HG03064 (cell line): ENCODE results near the gene PTPRN2.
"Not testable (repeated sequence)": the region's sequence is repeated elsewhere in the genome, so short reads cannot be mapped to it uniquely, and the experiment has no call there.

Source experiments
- ATAC-seq: cut with Tn5 transposase; IDR thresholded peaks from one replicate; pipeline ENCODE4 v1.9.1; 2021; ENCODE audit warnings: low read depth; ENCODE audit not compliant: unreplicated experiment

Gene PTPRN2

DNA sequence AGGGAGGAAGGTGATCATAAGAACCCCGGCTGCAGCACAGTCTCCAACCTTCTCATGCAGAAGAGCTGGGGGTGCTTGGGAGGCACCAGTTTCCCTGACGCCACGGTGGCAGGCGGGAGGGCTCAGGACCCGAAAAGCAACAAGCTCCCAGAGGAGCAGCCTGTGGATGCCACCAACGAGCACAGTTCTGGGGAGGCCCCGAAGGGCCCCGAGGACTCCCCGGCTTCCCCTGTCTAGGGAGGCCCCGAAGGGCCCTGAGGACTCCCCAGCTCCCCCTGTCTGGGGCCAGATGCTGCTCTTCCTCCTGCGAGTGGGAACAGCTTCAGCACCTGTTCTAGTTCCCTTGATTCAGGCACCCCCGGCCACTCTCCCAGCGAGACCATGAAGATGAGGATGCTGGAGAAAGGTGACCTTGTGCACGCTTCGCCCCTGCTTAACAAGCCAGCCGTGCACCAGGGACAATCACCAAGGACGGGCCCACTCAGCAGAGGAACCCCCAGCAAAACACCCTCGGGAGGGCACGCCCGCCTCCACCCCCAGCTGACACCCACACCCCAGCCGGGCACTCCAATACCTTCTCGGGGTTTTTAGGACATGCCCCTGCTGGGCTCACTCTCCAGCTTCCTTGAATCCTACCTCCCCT lies 112.5 kb downstream of the PTPRN2 start:
- ATAC-seq, result no peak

DNA sequence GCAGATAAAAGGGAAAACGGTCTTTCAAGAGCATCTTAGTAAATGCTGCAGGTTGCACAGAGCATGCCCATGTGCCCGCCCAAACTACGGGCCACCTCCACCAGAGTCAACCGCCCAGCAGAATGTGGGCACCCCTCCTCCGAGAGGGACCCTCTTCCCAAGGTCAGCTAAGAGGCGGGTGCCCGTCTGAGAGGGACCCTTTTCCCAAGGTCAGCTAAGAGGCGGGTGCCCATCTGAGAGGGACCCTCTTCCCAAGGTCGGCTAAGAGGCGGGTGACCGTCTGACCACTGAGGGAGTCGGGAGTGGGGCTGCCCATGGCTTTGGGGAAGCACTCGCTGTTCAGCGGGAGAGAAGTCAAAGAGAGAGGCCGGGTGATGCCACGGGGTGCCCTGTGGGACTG lies 113.1 kb downstream of the PTPRN2 start:
- ATAC-seq, result no peak

DNA sequence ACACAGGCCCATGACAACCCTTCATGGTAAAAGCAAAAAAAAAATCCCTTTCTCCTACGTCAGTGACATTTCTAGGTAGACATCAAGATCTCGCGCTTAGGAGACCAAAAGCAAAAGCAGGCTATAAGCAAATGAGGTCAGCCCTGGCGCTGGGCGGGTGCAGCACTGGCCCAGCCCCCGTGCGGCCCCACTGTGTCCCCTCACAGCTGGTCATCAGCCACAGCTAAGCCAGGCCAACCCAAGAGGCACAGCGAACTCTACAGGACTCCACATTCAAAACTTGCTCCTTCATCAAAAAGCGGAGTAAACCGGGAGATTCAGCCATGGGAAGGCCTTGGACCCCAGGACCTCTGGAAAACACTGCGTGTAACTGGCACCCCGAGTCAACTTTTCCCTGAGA lies 113.7 kb downstream of the PTPRN2 start:
- ATAC-seq, result no peak

DNA sequence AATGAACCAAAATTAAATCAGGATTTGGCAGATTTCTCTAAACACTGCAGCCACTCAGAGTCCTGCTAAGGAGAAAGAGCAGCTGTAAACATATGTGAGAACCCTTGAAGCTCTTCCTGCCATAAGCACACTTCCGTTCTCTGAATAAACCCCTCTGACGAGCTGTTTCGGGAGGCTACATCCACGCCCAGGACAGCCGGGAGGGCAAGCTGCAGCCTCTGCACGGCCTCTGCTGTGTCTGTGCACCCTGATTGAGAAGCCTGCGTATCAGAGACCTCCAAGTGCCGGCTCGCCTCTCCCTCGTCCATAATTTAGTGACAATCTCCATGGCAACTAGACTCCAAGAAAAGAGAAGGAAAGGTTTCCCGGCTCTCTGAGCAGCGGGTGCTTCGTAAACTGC lies 114.4 kb downstream of the PTPRN2 start:
- ATAC-seq, result no peak

DNA sequence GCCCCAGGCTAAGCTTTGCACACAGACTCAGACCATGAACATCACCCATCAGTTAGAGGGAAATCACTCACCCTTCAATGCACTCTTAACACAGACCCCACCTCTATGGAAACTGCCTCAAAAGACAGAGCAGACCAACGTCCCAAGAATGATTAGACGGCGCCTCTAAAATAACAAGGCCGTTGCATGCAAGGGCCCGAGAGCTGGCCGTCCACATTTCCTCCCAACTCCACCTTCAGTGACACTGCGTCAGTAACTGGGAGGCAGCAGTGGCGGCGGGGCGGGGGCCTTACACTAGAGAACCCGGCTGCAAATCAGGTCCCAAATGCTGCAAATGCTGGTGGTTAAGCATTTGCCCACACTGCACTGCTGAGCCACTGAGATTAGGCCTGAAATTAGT lies 115.0 kb downstream of the PTPRN2 start:
- ATAC-seq, result no peak

DNA sequence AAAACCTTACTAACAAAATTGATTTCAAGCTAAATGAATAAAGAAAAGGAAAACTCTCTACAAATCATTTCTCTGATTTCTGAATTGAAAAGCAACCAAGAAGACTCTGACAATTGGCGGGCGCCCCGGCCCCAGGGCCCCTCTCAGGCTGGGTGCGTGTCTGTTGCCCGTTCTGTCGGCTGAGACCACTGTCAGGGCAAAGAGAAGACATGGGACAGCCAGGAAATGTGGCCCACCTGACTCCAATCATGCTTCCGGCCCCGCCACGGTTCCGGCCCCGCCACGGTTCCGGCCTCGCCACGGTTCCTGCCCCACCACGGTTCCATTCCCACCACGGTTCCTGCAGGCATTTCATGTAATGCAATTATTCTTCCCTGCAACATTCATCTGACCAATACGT lies 115.9 kb downstream of the PTPRN2 start:
- ATAC-seq, result no peak

DNA sequence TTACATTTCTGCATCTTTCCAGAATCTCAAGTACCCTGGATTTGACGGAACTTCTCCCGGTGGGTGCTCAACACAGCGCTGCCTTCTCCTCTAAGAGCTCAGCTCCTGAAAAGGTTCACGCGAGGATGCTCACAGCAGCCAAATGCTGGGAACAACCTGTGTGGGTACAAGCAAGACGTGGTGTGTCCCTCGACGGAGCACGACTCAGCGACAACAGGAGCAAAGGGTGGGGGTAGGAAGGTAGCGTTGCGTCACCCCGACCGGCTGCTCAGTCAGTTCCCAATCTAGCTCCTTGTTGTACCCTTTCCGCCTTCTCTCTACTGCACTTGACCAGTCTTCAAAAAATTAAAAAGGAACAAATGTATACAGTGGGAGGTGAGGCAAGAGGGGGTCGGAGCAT lies 117.3 kb downstream of the PTPRN2 start:
- ATAC-seq, result no peak

DNA sequence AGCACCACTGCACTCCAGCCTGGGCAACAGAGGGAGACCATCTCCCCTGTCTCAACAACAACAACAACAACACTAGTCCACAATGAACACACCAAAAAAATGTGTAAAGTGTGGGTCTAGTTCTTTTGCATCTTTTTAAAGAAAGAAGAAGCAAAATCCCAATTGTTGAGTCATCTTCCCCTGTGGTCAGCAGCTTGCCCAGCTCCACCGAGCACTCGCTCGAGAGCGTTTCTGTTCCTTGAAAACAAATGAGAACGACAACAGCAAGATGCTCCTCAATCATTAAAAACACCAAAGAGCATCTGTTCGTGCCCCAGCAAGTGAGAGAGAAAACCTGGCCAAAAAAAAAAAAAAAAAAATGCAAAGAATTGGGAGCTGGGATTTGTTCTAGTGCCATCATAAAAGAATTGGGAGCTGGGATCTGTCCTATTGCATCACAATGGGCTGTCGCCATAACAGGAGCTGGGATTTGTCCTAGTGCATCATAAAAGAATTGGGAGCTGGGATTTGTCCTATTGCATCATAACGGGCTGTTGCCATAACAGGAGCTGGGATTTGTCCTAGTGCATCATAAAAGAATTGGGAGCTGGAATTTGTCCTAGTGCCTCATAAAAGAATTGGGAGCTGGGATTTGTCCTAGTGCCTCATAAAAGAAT lies 118.1 kb downstream of the PTPRN2 start:
- no peak for ATAC-seq

DNA sequence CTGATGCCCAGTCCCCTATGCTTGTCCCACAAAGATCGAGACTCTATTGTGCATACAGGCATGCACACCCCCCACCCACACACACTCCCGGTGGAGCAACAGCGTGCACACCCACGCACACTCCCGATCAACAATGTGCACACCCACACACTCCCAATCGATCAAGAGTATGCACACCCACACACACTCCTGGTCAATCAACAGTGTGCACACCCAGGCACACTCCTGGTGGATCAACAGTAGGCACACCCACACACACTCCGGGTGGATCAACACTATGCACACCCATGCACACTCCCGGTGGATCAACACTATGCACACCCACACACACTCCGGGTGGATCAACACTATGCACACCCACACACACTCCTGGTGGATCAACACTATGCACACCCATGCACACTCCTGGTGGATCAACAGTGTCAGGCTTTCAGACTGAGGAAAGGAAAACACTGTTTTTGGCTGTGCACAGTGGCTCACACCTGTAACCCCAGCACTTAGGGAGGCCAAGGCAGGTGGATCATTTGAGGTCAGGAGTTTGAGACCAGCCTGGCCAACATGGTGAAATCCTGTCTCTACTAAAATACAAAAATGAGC lies 118.8 kb downstream of the PTPRN2 start:
- no peak for ATAC-seq

DNA sequence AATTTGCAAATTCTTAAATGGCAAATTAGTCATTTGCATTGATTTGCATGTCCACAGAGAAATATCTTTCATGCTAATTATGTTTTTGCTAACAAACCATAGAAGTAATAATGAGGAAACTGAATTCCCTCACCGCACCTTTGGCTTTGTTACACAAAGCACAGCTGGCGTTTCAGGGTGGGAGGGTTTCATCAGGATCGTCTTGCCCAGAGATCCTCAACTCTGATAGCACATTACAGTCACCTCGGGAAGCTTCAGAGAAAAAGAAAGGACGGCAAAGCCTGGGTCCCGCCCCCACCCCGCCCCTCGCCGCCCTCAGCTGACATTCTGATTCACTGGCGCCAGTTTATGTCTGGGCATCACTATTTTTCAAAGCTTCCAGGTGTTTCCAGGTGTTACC lies 119.4 kb downstream of the PTPRN2 start:
- ATAC-seq, result no peak

DNA sequence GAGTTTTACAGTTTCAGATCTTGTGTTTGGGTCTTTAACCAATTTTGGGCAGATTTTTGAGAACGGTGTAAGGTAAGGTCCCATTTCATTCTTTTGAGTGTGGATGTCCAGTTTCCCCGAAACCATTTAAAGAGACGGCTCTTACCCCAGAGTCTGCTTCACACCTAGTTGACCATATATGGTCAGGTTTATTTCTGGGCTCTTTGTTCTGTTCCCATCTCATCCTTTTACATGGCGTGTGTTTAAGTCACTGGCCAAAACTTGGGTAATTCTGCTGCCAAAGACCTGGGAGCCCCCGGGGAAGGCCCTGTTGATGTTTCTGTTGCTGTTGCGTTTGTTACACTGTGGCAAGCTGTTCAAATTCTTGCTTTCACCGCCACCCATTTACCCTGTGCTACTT lies 120.1 kb downstream of the PTPRN2 start:
- ATAC-seq, result no peak

DNA sequence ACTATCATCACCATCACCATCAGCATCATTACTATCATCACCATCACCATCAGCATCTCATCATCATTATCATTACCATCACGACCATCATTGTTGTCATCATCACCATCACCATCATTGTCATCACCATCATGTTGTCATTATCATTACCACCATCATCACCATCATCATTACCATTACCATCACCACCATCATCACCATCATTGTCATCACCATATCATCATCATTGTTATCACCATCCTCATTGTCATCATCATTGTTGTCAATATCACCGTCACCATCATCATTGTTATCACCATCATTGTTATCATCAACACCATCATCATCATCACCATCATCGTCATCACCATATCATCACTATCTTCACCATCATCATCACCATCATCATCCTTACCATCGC lies 124.3 kb downstream of the PTPRN2 start:
- ATAC-seq, result no peak

DNA sequence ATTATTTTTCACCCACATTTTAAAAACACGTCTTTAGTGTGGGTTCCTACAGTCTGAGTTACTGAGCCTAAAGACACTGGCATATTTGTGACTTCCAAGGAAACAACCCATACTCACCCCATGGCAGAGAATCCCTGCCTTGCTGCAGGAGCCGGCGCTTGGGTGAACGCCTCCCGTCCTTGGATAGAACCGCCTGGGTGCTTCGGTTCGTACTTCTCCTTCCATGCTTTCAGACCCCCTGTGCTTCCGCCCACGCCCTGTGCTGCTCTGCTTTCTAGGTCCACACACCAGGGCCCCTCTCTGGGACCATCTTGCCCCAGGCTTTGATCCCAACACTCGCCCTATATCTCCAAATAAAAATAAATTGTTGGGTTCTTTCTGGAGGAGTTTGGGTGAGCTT lies 125.8 kb downstream of the PTPRN2 start:
- ATAC-seq, result no peak

DNA sequence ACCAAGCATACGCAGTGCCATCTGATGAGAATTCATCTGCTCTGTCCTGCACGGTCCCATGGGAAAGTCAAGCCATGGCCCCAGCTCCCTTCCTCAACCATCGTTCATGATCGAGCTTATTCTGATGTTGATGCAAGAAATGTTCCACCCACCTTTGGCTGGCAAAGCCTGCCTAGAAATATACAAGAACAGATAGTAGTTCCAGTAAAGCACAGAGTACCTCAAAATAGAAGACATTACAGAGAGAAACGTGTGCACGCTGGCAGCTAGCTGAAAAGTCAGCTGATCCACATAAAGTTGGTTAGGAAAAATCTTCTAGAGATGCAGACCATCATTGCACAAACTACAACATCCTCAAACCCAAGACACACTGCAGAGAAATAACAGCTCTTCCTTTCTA lies 127.0 kb downstream of the PTPRN2 start:
- no peak for ATAC-seq

DNA sequence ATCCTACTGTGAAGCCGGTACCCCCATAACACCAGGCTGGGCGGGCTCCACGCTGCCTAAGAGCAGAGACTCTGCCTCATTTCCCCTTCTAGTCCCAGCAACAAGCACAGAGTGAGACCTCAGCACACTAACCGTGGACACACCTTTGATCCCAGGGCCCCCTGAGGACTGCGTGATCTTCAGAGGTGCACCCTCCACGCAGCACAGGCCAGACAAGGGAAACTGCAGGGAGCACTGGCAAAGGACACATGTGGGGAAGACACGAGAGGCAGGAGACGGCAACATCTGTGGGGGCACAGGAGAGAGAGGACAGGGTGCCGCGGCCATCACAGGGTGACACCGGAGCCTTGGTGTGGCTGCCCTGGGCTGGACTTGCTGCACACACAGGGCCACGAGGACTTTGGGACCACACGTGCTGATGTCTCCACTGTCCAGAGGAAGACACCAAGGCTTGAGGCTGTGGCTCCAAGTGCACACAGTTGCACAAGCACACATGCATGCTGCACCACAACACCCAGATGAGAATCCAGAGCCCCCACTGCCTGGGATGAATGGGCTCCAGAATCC lies 128.8 kb downstream of the PTPRN2 start:
- ATAC-seq, result no peak

DNA sequence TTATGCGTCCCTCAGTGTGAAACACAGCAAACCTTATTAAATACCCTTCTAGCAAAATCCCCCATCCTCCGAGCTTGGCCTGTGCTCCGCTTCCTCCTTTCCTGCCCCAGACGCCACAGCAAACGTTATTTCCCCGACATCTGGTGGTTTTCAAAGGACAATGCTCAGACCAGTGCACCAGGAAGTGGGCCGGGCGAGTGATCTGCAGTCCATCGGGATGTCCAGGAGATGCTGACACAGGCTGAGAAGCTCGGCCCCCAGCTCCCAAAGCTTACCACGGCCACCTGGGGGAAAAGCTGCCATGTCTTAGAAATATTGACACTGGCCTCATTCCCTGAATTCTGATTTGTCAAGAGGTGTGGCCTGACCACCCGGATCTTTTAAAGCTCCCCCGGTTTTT lies 129.5 kb downstream of the PTPRN2 start:
- no peak for ATAC-seq

DNA sequence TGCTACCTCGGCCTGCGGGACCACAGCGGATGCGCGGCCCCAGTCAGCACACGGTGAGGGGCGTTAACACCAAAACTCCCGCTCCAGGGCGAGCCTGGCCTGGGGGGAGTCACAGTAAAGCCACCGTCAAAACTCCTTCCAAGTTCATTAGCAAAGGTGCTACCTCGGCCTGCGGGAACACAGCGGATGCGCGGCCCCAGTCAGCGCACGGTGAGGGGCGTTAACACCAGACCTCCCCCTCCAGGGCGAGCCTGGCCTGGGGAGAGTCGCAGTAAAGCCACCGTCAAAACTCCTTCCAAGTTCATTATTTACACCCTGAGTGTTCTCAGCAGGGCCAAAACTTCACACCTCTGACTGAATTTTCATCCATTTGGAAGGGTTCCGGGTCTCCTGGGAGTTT lies 130.0 kb downstream of the PTPRN2 start:
- ATAC-seq, result not testable (repeated sequence)

DNA sequence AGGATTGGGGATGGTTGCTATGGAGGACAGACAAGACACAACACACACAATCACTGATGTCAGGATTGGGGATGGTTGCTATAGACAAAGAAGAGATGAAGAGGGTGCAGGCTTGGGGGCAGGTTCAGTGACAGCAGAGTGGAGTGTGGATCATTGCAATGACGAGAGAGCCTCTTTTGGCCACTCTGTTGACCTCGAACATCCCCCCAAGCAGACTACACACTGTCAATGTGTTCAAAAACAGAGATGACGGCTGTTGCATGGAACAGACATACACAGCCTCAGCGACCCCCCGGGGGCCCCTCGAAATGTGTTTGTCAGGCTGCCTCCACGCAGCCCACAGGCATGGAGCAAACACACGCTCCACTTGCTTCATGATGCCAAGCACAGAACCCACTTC lies 133.0 kb downstream of the PTPRN2 start:
- no peak for ATAC-seq

DNA sequence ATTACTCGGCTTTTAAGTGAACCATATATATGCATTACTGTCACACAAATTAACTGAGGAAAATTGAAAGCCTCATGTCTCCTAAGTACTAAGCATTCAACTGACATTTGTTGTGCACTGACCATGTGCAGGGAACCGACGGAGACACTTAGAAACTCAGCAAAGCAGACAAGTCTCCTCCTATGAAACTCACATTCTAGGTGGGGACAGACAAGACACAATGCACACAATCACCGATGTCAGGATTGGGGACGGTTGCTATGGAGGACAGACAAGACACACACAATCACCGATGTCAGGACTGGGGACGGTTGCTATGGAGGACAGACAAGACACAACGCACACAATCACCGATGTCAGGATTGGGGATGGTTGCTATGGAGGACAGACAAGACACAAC lies 134.0 kb downstream of the PTPRN2 start:
- ATAC-seq, result no peak

DNA sequence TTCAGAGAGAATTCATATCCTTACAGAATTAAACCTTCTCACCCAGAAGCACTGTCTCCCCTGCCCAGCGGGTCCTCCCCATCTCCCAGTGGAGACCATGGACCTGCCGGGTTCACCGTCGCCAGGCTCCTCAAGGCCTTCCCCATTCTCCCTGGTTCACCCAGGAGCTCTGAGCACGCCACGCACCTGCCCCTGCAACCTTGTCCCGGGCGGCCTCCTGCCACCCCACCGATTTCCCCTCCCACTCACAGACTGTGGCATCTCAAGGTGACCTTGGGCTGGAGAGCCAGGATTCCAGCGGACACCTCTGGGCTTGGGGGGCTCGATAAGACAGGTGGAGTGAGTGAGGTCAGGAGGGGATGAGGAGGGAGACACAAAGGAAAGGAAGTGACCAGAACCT lies 135.3 kb downstream of the PTPRN2 start:
- ATAC-seq, result no peak

DNA sequence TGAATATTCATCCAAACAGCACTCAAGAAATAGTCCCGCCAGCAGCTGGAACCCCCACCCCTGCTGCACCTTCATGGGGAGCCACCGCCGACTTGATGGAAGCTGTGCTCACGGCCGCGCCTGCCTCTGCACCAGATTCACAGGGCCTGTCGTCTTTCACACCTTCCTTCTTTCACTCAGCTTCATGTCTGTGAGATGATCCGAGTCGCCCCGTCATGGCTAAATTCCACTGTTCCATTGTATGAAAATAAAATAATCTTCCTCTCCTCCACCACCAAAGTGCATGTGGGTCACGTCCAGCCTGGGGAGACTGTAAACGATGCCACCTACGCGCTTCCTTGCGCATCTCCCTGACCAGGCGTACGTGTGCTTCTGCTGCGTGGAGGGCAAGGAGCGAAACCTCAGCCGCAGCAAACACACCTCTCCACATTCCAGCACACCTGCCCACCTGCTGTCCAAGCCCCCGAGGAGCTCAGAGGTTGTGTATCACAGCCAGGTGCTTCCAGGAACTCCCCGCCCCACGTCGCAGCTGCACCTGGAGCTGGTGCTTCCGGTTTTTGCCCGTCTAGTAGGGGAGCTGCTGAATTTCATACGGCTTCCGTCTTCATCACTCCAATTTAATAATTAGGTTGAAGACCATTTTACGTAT lies 137.0 kb downstream of the PTPRN2 start:
- no peak for ATAC-seq

DNA sequence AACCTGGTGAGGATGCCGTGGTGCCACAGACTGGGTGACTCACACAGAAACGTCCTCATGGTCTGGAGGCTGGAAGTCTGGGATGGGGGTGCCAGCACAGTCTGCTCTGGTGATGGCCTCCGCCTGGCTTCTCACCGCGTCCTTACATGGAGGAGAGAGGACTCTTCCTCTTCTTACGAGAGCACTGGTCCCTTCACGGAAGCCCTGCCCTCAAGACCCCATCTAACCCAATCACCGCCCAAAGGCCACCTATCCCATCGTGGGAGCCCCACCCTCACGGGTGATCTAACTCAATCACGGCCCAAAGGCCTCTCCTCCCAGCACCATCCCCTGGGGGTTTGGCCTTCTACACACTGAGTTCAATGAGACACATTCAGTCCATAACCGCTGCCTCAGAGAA lies 137.7 kb downstream of the PTPRN2 start:
- no peak for ATAC-seq
